A673 (cell line): ENCODE data around the gene MMP27. TPM values are rescaled to one million over a fixed set of nuclear protein-coding genes. Genes with fewer than 3 reads are reported as not detected.

Experiments
- BruUV-seq: library from RNA; stranded (reverse); fragments of 400-500 nt; replicated peaks from 2 replicates; lab custom pipeline; 2021; lab: Mats Ljungman, UMichigan
- CTCF ChIA-PET: fragments of 300-600 bp; sonication (Branson Sonifier 250); formaldehyde crosslinking; loops from one replicate; lab custom pipeline; 2022; ENCODE audit warnings: antibody characterized with exemption; lab: Charles Lee
- POLR2A ChIA-PET: fragments of 300-600 bp; sonication (Branson Sonifier 250); formaldehyde crosslinking; loops from one replicate; lab custom pipeline; 2022; ENCODE audit warnings: antibody characterized with exemption; ENCODE audit not compliant: low non-redundant PET; lab: Charles Lee
- DNase-seq: peaks from one replicate; pipeline ENCODE4 v3.0.0-alpha.2; 2015; ENCODE audit warnings: low spot score
- H3K27ac ChIP-seq: fragments of 200-600 bp; sonication (generic); 2 replicates; pipeline ENCODE4 v1.5.1; 2016; ENCODE audit warnings: mixed run types, low read depth, mild to moderate bottlenecking, mixed read lengths, antibody characterized with exemption, low read length; ENCODE audit not compliant: poor library complexity, severe bottlenecking
- H3K27me3 ChIP-seq: fragments of 200-600 bp; sonication (generic); replicated peaks from 2 replicates; pipeline ENCODE4 v1.6.1; 2017; ENCODE audit warnings: mixed run types, low read depth, mild to moderate bottlenecking, mixed read lengths, antibody characterized with exemption, low read length; ENCODE audit not compliant: insufficient read depth, poor library complexity
- H3K36me3 ChIP-seq: fragments of 200-600 bp; sonication (generic); 2 replicates; pipeline ENCODE4 v1.6.1; 2016; ENCODE audit warnings: mixed run types, mild to moderate bottlenecking, mixed read lengths, antibody characterized with exemption, low read length; ENCODE audit not compliant: insufficient read depth, poor library complexity, severe bottlenecking
- H3K4me1 ChIP-seq: fragments of 200-600 bp; sonication (generic); 2 replicates; pipeline ENCODE4 v1.6.1; 2017; ENCODE audit warnings: mixed run types, mild to moderate bottlenecking, mixed read lengths, antibody characterized with exemption, low read length; ENCODE audit not compliant: insufficient read depth, poor library complexity, severe bottlenecking
- H3K4me3 ChIP-seq: fragments of 200-600 bp; sonication (generic); 2 replicates; pipeline ENCODE4 v1.5.1; 2016; ENCODE audit warnings: low read depth, mixed run types, mild to moderate bottlenecking, mixed read lengths, low read length; ENCODE audit not compliant: poor library complexity, severe bottlenecking
- H3K9me3 ChIP-seq: fragments of 200-600 bp; sonication (generic); 2 replicates; pipeline ENCODE4 v1.6.1; 2016; ENCODE audit warnings: mixed run types, low read depth, mild to moderate bottlenecking, mixed read lengths, antibody characterized with exemption, low read length; ENCODE audit not compliant: poor library complexity, severe bottlenecking
- CTCF ChIP-seq: fragments of 300-800, 200-600 bp; sonication (generic); conservative IDR thresholded peaks from 2 replicates; pipeline ENCODE4 v1.5.1; 2017; ENCODE audit warnings: low read depth, mild to moderate bottlenecking, antibody characterized with exemption, low read length, moderate library complexity, mixed read lengths
- EZH2 ChIP-seq: fragments of 200-600 bp; sonication (generic); IDR thresholded peaks from 2 replicates; pipeline ENCODE4 v1.6.1; 2017; ENCODE audit warnings: borderline replicate concordance, low read depth, mild to moderate bottlenecking, mixed read lengths, antibody characterized with exemption, low read length; ENCODE audit not compliant: poor library complexity, severe bottlenecking
- intact Hi-C: fragments of 100-400 bp; cut with micrococcal nuclease; formaldehyde crosslinking; loops from one replicate; pipeline ENCODE4 v1.10.0; 2022; ENCODE audit not compliant: unreplicated experiment
- total RNA-seq: library from RNA; stranded (reverse); gene quantifications from 2 replicates; pipeline ENCODE4 v1.2.3, GENCODE V29; 2021

Gene MMP27
- total RNA-seq, 1 experiment from 2014 or later = not detected

GRCh38 chr11:102655547-102655946 lies 50.0 kb downstream of the MMP27 start:
- Histone ChIP-seq H3K4me1 (no peaks in the 10 kb centered on the region), H3K27ac (no peak overlapping the region), H3K4me3 (no peak overlapping the region), H3K27me3 (peaks cover 30% of the 10 kb centered on the region), H3K36me3 (no peaks in the 10 kb centered on the region), H3K9me3 (peaks cover 5% of the 10 kb centered on the region)
- intact Hi-C loops = no loop called here
- TF ChIP-seq EZH2 = no peak
- no peak for TF ChIP-seq CTCF
- DNase-seq = no peak
- ChIA-PET POLR2A (no interaction called here), CTCF (no interaction called here)
- BruUV-seq = no TSS peak

- H3K27me3 ChIP-seq = peaks cover 30% of the 10 kb centered on the region
- TF ChIP-seq EZH2 (no peak), CTCF (no peak)
These were observed 50.8 kb downstream of the MMP27 start for GRCh38 chr11:102654761-102655160.

GRCh38 chr11:102653744-102654291 lies 51.8 kb downstream of the MMP27 start:
- Histone ChIP-seq H3K4me1 (no peaks in the 10 kb centered on the region), H3K4me3 (no peak overlapping the region), H3K36me3 (no peaks in the 10 kb centered on the region), H3K9me3 (peaks cover 5% of the 10 kb centered on the region), H3K27me3 (peaks cover 28% of the 10 kb centered on the region), H3K27ac (no peak overlapping the region)
- CTCF ChIA-PET = no interaction called here
- POLR2A ChIA-PET = no interaction called here
- DNase-seq = no peak
- BruUV-seq = no TSS peak
- TF ChIP-seq EZH2 = no peak
- TF ChIP-seq CTCF = no peak
- intact Hi-C loops = no loop called here

More at GRCh38 chr11:102654761-102655160, 50.8 kb downstream of the MMP27 start:
- ChIA-PET POLR2A (no interaction called here), CTCF (no interaction called here)
- no peak overlapping the region for H3K27ac ChIP-seq
- no peaks in the 10 kb centered on the region for H3K36me3 ChIP-seq
- H3K9me3 ChIP-seq = peaks cover 5% of the 10 kb centered on the region
- no peak overlapping the region for H3K4me3 ChIP-seq
- no peak for DNase-seq
- no TSS peak for BruUV-seq
- intact Hi-C loops = no loop called here
- no peaks in the 10 kb centered on the region for H3K4me1 ChIP-seq
